NCI-H460 (cell line): ENCODE data around the gene MYDGF. TPM values are rescaled to one million over a fixed set of nuclear protein-coding genes. Genes with fewer than 3 reads are reported as not detected.

Experiments used
- DNase-seq: peaks from one replicate; pipeline ENCODE4 v3.0.0-alpha.2; 2016; ENCODE audit warnings: low read depth; ENCODE audit errors: extremely low read depth
- total RNA-seq: library from RNA; depleted of rRNA; stranded (reverse); fragments of >200 nt; shearing (Covaris generic); gene quantifications from 2 replicates; pipeline ENCODE4 v1.2.3, GENCODE V29; 2014

The MYDGF gene
- total RNA-seq, 1 experiment from 2014 or later, result 184 TPM

GRCh38 chr19:4649392-4650047, 20.6 kb downstream of the MYDGF start:
- no peak for DNase-seq

GRCh38 chr19:4647676-4648644, 22.2 kb downstream of the MYDGF start:
- no peak for DNase-seq

GRCh38 chr19:4645718-4646117, 24.4 kb downstream of the MYDGF start:
- no peak for DNase-seq

GRCh38 chr19:4642625-4643024, 27.5 kb downstream of the MYDGF start:
- no peak for DNase-seq

GRCh38 chr19:4641132-4641531, 29.0 kb downstream of the MYDGF start:
- no peak for DNase-seq

- no peak for DNase-seq
These were observed 29.7 kb downstream of the MYDGF start for GRCh38 chr19:4640247-4641000.

GRCh38 chr19:4639531-4640246, 30.5 kb downstream of the MYDGF start:
- no peak for DNase-seq

- DNase-seq, result peak; percentile 91
These were observed 31.2 kb downstream of the MYDGF start, which contains the start of gene TNFAIP8L1 for GRCh38 chr19:4638828-4639530. TNFAIP8L1 (plus strand) TSS chr19:4639516; CDS start chr19:4651870, 12,354 bp downstream.

GRCh38 chr19:4638317-4638716, 31.8 kb downstream of the MYDGF start:
- DNase-seq, result no peak

GRCh38 chr19:4636761-4637160, 33.4 kb downstream of the MYDGF start:
- no peak for DNase-seq

- DNase-seq, result peak; percentile 21
These were observed 33.9 kb downstream of the MYDGF start for GRCh38 chr19:4636151-4636717.

GRCh38 chr19:4635754-4636116, 34.4 kb downstream of the MYDGF start:
- no peak for DNase-seq

GRCh38 chr19:4633140-4633967, 36.8 kb downstream of the MYDGF start:
- DNase-seq, result peak; percentile 61

- DNase-seq, result peak; percentile 35
These were observed 45.3 kb downstream of the MYDGF start for GRCh38 chr19:4624733-4625362.

- DNase-seq, result no peak
These were observed 45.8 kb downstream of the MYDGF start for GRCh38 chr19:4624301-4624700.

- no peak for DNase-seq
These were observed 47.3 kb downstream of the MYDGF start for GRCh38 chr19:4622695-4623421.

- no peak for DNase-seq
These were observed 49.5 kb downstream of the MYDGF start for GRCh38 chr19:4620675-4621074.
